HEK293 (cell line): Measurements from ENCODE around the gene WWC1.

ENCODE experiments used
- CTCF ChIA-PET: fragments of 350-600 bp; formaldehyde crosslinking; extraction: SDS; loops from one replicate; lab custom pipeline; 2021; ENCODE audit warnings: antibody characterized with exemption; lab: Yijun Ruan, JAX
- POLR2A ChIA-PET: fragments of 300-600 bp; formaldehyde crosslinking; extraction: SDS; loops from one replicate; lab custom pipeline; 2020; ENCODE audit warnings: antibody characterized with exemption, inconsistent platforms; lab: Yijun Ruan, JAX
- H3K27ac ChIP-seq: fragments of 200-500 bp; sonication (Bioruptor generic); 2 replicates; pipeline ENCODE4 v1.5.1; 2014; ENCODE audit warnings: low read depth, low read length, control low read depth, inconsistent platforms; ENCODE audit errors: extremely low read depth
- H3K36me3 ChIP-seq, 2 experiments: fragments of 200-500 bp in 1 of 2; sonication (Bioruptor generic) in 1 of 2; 1 replicate in 1 of 2; 2 replicates in 1 of 2; pipeline ENCODE4 v1.5.1; 2014 to 2017; ENCODE audit warnings: inconsistent platforms in 2 of 2, low read length in 2 of 2; ENCODE audit not compliant: control insufficient read depth in 2 of 2, insufficient read depth in 1 of 2
- H3K4me1 ChIP-seq: fragments of 200-500 bp; sonication (Bioruptor generic); 2 replicates; pipeline ENCODE4 v1.5.1; 2014; ENCODE audit warnings: mild to moderate bottlenecking, low read length, inconsistent platforms; ENCODE audit not compliant: control insufficient read depth, insufficient read depth
- H3K4me3 ChIP-seq: 2 replicates; pipeline ENCODE4 v1.5.1; 2011; ENCODE audit warnings: low read depth, mild to moderate bottlenecking, control low read depth, low read length, moderate library complexity
- H3K9me3 ChIP-seq: fragments of 200-500 bp; sonication (Bioruptor generic); 2 replicates; pipeline ENCODE4 v1.5.1; 2014; ENCODE audit warnings: low read depth, low read length, inconsistent platforms; ENCODE audit not compliant: control insufficient read depth, insufficient read depth
- GLI2 ChIP-seq: fragments of 450-650 bp; formaldehyde crosslinking; IDR thresholded peaks from 2 replicates; pipeline ENCODE4; 2017; ENCODE audit warnings: missing biosample characterization, missing genetic modification characterization, low read depth, borderline replicate concordance
- GLIS1 ChIP-seq: fragments of 450-650 bp; formaldehyde crosslinking; IDR thresholded peaks from 2 replicates; pipeline ENCODE4 v1.5.1; 2016; ENCODE audit warnings: missing biosample characterization, missing genetic modification characterization
- KLF7 ChIP-seq: fragments of 450-650 bp; formaldehyde crosslinking; IDR thresholded peaks from 2 replicates; pipeline ENCODE4 v1.5.1; 2016; ENCODE audit warnings: missing biosample characterization, missing genetic modification characterization, borderline replicate concordance
- KLF9 ChIP-seq: fragments of 450-650 bp; formaldehyde crosslinking; IDR thresholded peaks from 2 replicates; pipeline ENCODE4 v1.5.1; 2016; ENCODE audit warnings: missing biosample characterization, missing genetic modification characterization, low read depth
- ZBTB8A ChIP-seq: fragments of 450-650 bp; formaldehyde crosslinking; IDR thresholded peaks from 2 replicates; pipeline ENCODE4 v1.5.1; 2016; ENCODE audit warnings: missing biosample characterization, missing genetic modification characterization
- ZFHX2 ChIP-seq: fragments of 450-650 bp; formaldehyde crosslinking; conservative IDR thresholded peaks from 2 replicates; pipeline ENCODE4 v1.5.1; 2016; ENCODE audit warnings: missing biosample characterization, missing genetic modification characterization
- ZNF169 ChIP-seq: fragments of 450-650 bp; formaldehyde crosslinking; IDR thresholded peaks from 2 replicates; pipeline ENCODE4 v1.5.1; 2016; ENCODE audit warnings: missing biosample characterization, missing genetic modification characterization
- ZNF19 ChIP-seq: fragments of 450-650 bp; formaldehyde crosslinking; IDR thresholded peaks from 2 replicates; pipeline ENCODE4; 2016; ENCODE audit warnings: missing biosample characterization, missing genetic modification characterization, low read depth
- ZNF202 ChIP-seq: fragments of 450-650 bp; formaldehyde crosslinking; IDR thresholded peaks from 2 replicates; pipeline ENCODE4 v1.5.1; 2016; ENCODE audit warnings: missing biosample characterization, missing genetic modification characterization, borderline replicate concordance
- ZNF214 ChIP-seq: fragments of 450-650 bp; formaldehyde crosslinking; IDR thresholded peaks from 2 replicates; pipeline ENCODE4 v1.5.1; 2017; ENCODE audit warnings: missing biosample characterization, mild to moderate bottlenecking, missing genetic modification characterization, borderline replicate concordance
- ZNF223 ChIP-seq: fragments of 450-650 bp; formaldehyde crosslinking; IDR thresholded peaks from 2 replicates; pipeline ENCODE4 v1.5.1; 2016; ENCODE audit warnings: missing biosample characterization, missing genetic modification characterization
- ZNF266 ChIP-seq: fragments of 450-650 bp; formaldehyde crosslinking; IDR thresholded peaks from 2 replicates; pipeline ENCODE4 v1.5.1; 2016; ENCODE audit warnings: missing biosample characterization, missing genetic modification characterization, low read depth
- ZNF354C ChIP-seq: fragments of 450-650 bp; formaldehyde crosslinking; IDR thresholded peaks from 2 replicates; pipeline ENCODE4 v1.5.1; 2016; ENCODE audit warnings: missing biosample characterization, missing genetic modification characterization, low read depth, borderline replicate concordance
- ZNF433 ChIP-seq: fragments of 450-650 bp; formaldehyde crosslinking; IDR thresholded peaks from 2 replicates; pipeline ENCODE4 v1.5.1; 2016; ENCODE audit warnings: missing biosample characterization, missing genetic modification characterization, low read depth
- ZNF501 ChIP-seq: fragments of 450-650 bp; formaldehyde crosslinking; IDR thresholded peaks from 2 replicates; pipeline ENCODE4 v1.5.1; 2016; ENCODE audit warnings: missing biosample characterization, missing genetic modification characterization
- ZNF510 ChIP-seq: fragments of 450-650 bp; formaldehyde crosslinking; IDR thresholded peaks from 2 replicates; pipeline ENCODE4 v1.5.1; 2018; ENCODE audit warnings: mild to moderate bottlenecking, missing genetic modification characterization, missing biosample characterization; ENCODE audit not compliant: insufficient replicate concordance
- ZNF529 ChIP-seq: fragments of 450-650 bp; formaldehyde crosslinking; IDR thresholded peaks from 2 replicates; pipeline ENCODE4 v1.5.1; 2017; ENCODE audit warnings: missing genetic modification characterization, missing biosample characterization; ENCODE audit not compliant: insufficient replicate concordance
- ZNF558 ChIP-seq: fragments of 450-650 bp; formaldehyde crosslinking; IDR thresholded peaks from 2 replicates; pipeline ENCODE4 v1.5.1; 2016; ENCODE audit warnings: missing biosample characterization, missing genetic modification characterization
- ZNF560 ChIP-seq: fragments of 450-650 bp; formaldehyde crosslinking; IDR thresholded peaks from 2 replicates; pipeline ENCODE4 v1.5.1; 2017; ENCODE audit warnings: missing biosample characterization, missing genetic modification characterization, borderline replicate concordance
- ZNF623 ChIP-seq: fragments of 450-650 bp; formaldehyde crosslinking; IDR thresholded peaks from 2 replicates; pipeline ENCODE4 v1.5.1; 2016; ENCODE audit warnings: missing biosample characterization, missing genetic modification characterization
- ZNF664 ChIP-seq: fragments of 450-650 bp; formaldehyde crosslinking; IDR thresholded peaks from 2 replicates; pipeline ENCODE4 v1.5.1; 2016; ENCODE audit warnings: missing biosample characterization, missing genetic modification characterization
- ZNF792 ChIP-seq: fragments of 450-650 bp; formaldehyde crosslinking; IDR thresholded peaks from 2 replicates; pipeline ENCODE4 v1.5.1; 2016; ENCODE audit warnings: missing biosample characterization, missing genetic modification characterization
- TF ChIP-seq, protein P1 (sequence below): fragments of 450-650 bp; formaldehyde crosslinking; IDR thresholded peaks from 2 replicates; pipeline ENCODE4 v1.5.1; 2016; ENCODE audit warnings: missing biosample characterization, missing genetic modification characterization
- TF ChIP-seq, protein P2 (sequence below): fragments of 450-650 bp; formaldehyde crosslinking; IDR thresholded peaks from 2 replicates; pipeline ENCODE4 v1.5.1; 2016; ENCODE audit warnings: missing biosample characterization, missing genetic modification characterization
- TF ChIP-seq, protein P3 (sequence below): fragments of 450-650 bp; formaldehyde crosslinking; conservative IDR thresholded peaks from 2 replicates; pipeline ENCODE4 v1.5.1; 2016; ENCODE audit warnings: low read depth, missing biosample characterization, missing genetic modification characterization
- TF ChIP-seq, protein P4 (sequence below): fragments of 450-650 bp; formaldehyde crosslinking; IDR thresholded peaks from 2 replicates; pipeline ENCODE4 v1.5.1; 2017; ENCODE audit warnings: missing biosample characterization, missing genetic modification characterization
- TF ChIP-seq, protein P5 (sequence below): fragments of 450-650 bp; formaldehyde crosslinking; IDR thresholded peaks from 2 replicates; pipeline ENCODE4 v1.5.1; 2016; ENCODE audit warnings: missing biosample characterization, missing genetic modification characterization, low read depth

WWC1 gene

DNA sequence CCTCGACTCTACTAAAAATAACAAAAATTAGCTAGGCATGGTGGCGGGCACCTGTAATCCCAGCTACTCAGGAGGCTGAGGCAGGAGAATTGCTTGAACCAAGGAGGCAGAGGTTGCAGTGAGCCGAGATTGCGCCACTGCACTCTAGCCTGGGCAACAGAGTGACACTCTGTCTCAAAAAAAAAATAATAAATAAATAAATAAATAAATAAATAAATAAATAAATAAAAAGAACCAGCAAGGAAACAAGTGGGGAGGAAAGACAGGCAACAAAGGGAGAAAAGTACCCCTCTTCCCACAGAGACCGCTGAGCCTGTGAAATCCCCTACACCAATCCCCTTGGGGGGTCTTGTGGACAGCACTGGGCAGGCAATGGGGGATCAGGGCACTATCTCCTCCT is 4.6 kb upstream of the WWC1 start (continued):
- TF ChIP-seq ZNF529 (tag by site-specific recombination), result peak; percentile 47
- TF ChIP-seq, protein P1, sequence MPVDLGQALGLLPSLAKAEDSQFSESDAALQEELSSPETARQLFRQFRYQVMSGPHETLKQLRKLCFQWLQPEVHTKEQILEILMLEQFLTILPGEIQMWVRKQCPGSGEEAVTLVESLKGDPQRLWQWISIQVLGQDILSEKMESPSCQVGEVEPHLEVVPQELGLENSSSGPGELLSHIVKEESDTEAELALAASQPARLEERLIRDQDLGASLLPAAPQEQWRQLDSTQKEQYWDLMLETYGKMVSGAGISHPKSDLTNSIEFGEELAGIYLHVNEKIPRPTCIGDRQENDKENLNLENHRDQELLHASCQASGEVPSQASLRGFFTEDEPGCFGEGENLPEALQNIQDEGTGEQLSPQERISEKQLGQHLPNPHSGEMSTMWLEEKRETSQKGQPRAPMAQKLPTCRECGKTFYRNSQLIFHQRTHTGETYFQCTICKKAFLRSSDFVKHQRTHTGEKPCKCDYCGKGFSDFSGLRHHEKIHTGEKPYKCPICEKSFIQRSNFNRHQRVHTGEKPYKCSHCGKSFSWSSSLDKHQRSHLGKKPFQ (tag by site-specific recombination), result peak; percentile 62; the same call in 1 of the 2 replicates
- TF ChIP-seq ZNF623 (tag by site-specific recombination), result peak; percentile 84
- TF ChIP-seq ZNF558 (tag by site-specific recombination), result peak; percentile 86
- TF ChIP-seq ZNF266, result peak; percentile 90
- TF ChIP-seq ZNF214 (tag by site-specific recombination), result peak; percentile 21; the same call in 1 of the 2 replicates
- peak; percentile 88 for TF ChIP-seq ZNF433 (tag by site-specific recombination)
- TF ChIP-seq, protein P2, sequence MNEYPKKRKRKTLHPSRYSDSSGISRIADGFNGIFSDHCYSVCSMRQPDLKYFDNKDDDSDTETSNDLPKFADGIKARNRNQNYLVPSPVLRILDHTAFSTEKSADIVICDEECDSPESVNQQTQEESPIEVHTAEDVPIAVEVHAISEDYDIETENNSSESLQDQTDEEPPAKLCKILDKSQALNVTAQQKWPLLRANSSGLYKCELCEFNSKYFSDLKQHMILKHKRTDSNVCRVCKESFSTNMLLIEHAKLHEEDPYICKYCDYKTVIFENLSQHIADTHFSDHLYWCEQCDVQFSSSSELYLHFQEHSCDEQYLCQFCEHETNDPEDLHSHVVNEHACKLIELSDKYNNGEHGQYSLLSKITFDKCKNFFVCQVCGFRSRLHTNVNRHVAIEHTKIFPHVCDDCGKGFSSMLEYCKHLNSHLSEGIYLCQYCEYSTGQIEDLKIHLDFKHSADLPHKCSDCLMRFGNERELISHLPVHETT, result peak; percentile 62; the same call in 1 of the 2 replicates
- TF ChIP-seq ZNF501, result 0 out of 2 replicates have a peak, but pooled peaks have one; percentile 42
- TF ChIP-seq ZBTB8A, result peak; percentile 82
- peak; percentile 71; the same call in 1 of the 2 replicates for TF ChIP-seq ZNF19 (tag by site-specific recombination)
- peak; percentile 89 for TF ChIP-seq ZNF354C
- peak; percentile 23; the same call in 1 of the 2 replicates for TF ChIP-seq KLF7
- peak; percentile 94; the same call in 1 of the 2 replicates for TF ChIP-seq ZNF202 (tag by site-specific recombination)
- TF ChIP-seq, protein P3, sequence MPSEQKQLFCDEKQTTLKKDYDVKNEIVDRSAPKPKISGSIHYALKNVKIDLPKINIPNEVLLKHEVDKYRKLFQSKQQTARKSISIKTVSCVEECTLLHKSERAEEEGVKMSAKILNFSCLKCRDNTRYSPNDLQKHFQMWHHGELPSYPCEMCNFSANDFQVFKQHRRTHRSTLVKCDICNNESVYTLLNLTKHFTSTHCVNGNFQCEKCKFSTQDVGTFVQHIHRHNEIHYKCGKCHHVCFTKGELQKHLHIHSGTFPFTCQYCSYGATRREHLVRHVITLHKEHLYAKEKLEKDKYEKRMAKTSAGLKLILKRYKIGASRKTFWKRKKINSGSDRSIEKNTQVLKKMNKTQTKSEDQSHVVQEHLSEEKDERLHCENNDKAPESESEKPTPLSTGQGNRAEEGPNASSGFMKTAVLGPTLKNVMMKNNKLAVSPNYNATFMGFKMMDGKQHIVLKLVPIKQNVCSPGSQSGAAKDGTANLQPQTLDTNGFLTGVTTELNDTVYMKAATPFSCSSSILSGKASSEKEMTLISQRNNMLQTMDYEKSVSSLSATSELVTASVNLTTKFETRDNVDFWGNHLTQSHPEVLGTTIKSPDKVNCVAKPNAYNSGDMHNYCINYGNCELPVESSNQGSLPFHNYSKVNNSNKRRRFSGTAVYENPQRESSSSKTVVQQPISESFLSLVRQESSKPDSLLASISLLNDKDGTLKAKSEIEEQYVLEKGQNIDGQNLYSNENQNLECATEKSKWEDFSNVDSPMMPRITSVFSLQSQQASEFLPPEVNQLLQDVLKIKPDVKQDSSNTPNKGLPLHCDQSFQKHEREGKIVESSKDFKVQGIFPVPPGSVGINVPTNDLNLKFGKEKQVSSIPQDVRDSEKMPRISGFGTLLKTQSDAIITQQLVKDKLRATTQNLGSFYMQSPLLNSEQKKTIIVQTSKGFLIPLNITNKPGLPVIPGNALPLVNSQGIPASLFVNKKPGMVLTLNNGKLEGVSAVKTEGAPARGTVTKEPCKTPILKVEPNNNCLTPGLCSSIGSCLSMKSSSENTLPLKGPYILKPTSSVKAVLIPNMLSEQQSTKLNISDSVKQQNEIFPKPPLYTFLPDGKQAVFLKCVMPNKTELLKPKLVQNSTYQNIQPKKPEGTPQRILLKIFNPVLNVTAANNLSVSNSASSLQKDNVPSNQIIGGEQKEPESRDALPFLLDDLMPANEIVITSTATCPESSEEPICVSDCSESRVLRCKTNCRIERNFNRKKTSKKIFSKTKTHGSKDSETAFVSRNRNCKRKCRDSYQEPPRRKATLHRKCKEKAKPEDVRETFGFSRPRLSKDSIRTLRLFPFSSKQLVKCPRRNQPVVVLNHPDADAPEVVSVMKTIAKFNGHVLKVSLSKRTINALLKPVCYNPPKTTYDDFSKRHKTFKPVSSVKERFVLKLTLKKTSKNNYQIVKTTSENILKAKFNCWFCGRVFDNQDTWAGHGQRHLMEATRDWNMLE (tag by site-specific recombination), result peak; percentile 96
- TF ChIP-seq ZNF223 (tag by site-specific recombination), result peak; percentile 72; the same call in 1 of the 2 replicates
- peak; percentile 84; the same call in 1 of the 2 replicates for TF ChIP-seq GLI2
- TF ChIP-seq ZNF664, result peak; percentile 79
- TF ChIP-seq ZNF560 (tag by site-specific recombination), result peak; percentile 76; the same call in 1 of the 2 replicates
- peak; percentile 93 for TF ChIP-seq ZNF510 (tag by site-specific recombination)

DNA sequence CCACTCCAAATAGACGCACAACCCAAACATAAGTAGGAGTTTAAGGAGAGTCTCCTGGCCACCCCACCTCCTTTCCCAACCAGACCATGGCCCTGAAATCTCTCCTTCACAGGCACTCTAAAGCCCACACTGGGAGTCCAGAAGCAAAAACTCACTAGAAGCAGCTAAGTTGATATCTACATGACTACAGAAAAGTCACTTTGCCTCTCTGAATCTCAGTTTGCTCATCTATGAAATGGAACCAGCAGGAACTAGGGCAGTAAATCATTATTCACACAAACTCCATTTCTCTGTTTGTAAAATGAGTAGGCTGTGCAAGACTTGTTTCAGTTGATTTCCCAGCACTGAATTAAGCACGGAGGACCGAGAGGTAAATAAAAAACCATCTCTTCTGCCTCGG is 4.1 kb upstream of the WWC1 start:
- Histone ChIP-seq H3K27ac (no peak overlapping the region), H3K9me3 (no peaks in the 10 kb centered on the region), H3K4me1 (peaks cover 3% of the 10 kb centered on the region; the same call in 1 of the 2 replicates), H3K36me3 (no peaks in the 10 kb centered on the region), H3K4me3 (no peak overlapping the region)
- CTCF ChIA-PET, result no interaction called here
- POLR2A ChIA-PET, result no interaction called here
- TF ChIP-seq, protein P4, sequence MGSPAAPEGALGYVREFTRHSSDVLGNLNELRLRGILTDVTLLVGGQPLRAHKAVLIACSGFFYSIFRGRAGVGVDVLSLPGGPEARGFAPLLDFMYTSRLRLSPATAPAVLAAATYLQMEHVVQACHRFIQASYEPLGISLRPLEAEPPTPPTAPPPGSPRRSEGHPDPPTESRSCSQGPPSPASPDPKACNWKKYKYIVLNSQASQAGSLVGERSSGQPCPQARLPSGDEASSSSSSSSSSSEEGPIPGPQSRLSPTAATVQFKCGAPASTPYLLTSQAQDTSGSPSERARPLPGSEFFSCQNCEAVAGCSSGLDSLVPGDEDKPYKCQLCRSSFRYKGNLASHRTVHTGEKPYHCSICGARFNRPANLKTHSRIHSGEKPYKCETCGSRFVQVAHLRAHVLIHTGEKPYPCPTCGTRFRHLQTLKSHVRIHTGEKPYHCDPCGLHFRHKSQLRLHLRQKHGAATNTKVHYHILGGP (tag by site-specific recombination), result no peak
- TF ChIP-seq KLF9 (tag by site-specific recombination) (no peak), ZNF664 (no peak), GLIS1 (tag by site-specific recombination) (no peak), ZNF792 (tag by site-specific recombination) (no peak), ZNF169 (tag by site-specific recombination) (no peak), ZFHX2 (tag by site-specific recombination) (no peak)
- TF ChIP-seq, protein P5, sequence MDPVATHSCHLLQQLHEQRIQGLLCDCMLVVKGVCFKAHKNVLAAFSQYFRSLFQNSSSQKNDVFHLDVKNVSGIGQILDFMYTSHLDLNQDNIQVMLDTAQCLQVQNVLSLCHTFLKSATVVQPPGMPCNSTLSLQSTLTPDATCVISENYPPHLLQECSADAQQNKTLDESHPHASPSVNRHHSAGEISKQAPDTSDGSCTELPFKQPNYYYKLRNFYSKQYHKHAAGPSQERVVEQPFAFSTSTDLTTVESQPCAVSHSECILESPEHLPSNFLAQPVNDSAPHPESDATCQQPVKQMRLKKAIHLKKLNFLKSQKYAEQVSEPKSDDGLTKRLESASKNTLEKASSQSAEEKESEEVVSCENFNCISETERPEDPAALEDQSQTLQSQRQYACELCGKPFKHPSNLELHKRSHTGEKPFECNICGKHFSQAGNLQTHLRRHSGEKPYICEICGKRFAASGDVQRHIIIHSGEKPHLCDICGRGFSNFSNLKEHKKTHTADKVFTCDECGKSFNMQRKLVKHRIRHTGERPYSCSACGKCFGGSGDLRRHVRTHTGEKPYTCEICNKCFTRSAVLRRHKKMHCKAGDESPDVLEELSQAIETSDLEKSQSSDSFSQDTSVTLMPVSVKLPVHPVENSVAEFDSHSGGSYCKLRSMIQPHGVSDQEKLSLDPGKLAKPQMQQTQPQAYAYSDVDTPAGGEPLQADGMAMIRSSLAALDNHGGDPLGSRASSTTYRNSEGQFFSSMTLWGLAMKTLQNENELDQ, result no peak
